SK-N-MC (cell line): Measurements from ENCODE around the gene NTRK2.

ENCODE experiments used
- DNase-seq: peaks from one replicate; pipeline ENCODE4 v3.0.0-alpha.2; 2011; ENCODE audit warnings: low read depth, low spot score
- H3K27ac ChIP-seq: fragments of 200-600 bp; sonication (generic); 2 replicates; pipeline ENCODE4 v1.5.1; 2016; ENCODE audit warnings: mixed run types
- H3K36me3 ChIP-seq: fragments of 200-600 bp; sonication (generic); 2 replicates; pipeline ENCODE4 v1.6.1; 2017; ENCODE audit warnings: antibody characterized with exemption, low read length, mixed read lengths; ENCODE audit not compliant: insufficient read depth
- H3K4me3 ChIP-seq: fragments of 200-600 bp; sonication (generic); 2 replicates; pipeline ENCODE4 v1.5.1; 2016
- H3K9ac ChIP-seq: fragments of 200-600 bp; sonication (generic); 2 replicates; pipeline ENCODE4 v1.8.0; 2017; ENCODE audit warnings: mixed run types, mixed read lengths; ENCODE audit not compliant: insufficient read length
- H3K9me3 ChIP-seq: fragments of 200-600 bp; sonication (generic); 2 replicates; pipeline ENCODE4 v1.6.1; 2017; ENCODE audit warnings: low read depth, mild to moderate bottlenecking, antibody characterized with exemption, low read length, moderate library complexity, mixed read lengths
- EZH2 ChIP-seq: fragments of 200-600 bp; sonication (generic); IDR thresholded peaks from one replicate; pipeline ENCODE4 v1.6.1; 2017; ENCODE audit warnings: antibody characterized with exemption
- FOXP2 ChIP-seq: optimal IDR thresholded peaks from 2 replicates; pipeline ENCODE3; 2011; ENCODE audit warnings: mild to moderate bottlenecking, moderate library complexity; ENCODE audit not compliant: insufficient read depth; ENCODE audit errors: extremely low read length, control extremely low read depth
- POLR2AphosphoS5 ChIP-seq: IDR thresholded peaks from 2 replicates; pipeline ENCODE4 v1.6.1; 2012; ENCODE audit warnings: mild to moderate bottlenecking, low read depth, low read length, borderline replicate concordance

NTRK2 gene

GRCh38 chr9:84966876-84967830 is 297.6 kb downstream of the NTRK2 start:
- Histone ChIP-seq H3K9me3 (no peaks in the 10 kb centered on the region), H3K4me3 (no peak overlapping the region), H3K36me3 (no peaks in the 10 kb centered on the region), H3K9ac (no peak overlapping the region), H3K27ac (no peak overlapping the region)
- no peak for DNase-seq
- TF ChIP-seq EZH2, result no peak
- no peak for TF ChIP-seq FOXP2
- TF ChIP-seq POLR2AphosphoS5, result no peak

GRCh38 chr9:84969084-84969483 is 299.6 kb downstream of the NTRK2 start:
- DNase-seq, result no peak
- Histone ChIP-seq H3K4me3 (no peak overlapping the region), H3K27ac (no peak overlapping the region), H3K9me3 (no peaks in the 10 kb centered on the region), H3K36me3 (no peaks in the 10 kb centered on the region), H3K9ac (no peak overlapping the region)
- TF ChIP-seq POLR2AphosphoS5 (no peak), FOXP2 (no peak), EZH2 (no peak)

DNA sequence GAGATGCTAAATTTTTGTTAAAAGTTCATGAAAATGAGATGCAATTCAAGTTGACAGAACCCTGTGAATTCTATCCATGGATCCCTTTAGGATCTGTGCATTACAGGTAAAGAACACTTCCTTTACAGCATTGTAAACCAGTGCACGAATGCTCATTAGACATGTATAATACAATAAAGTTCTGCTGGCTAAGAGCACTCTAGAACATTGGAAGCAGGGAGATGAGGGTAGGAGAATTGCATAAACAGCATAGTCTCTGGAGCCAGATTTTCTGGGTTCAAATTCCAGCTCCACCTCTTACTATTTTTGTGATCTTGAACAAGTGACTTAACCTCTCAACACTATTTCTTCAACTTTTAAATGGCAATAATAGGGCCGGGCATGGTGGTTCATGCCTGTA is 300.2 kb downstream of the NTRK2 start:
- H3K4me3 ChIP-seq, result no peak overlapping the region
- no peak for TF ChIP-seq EZH2
- no peak for TF ChIP-seq FOXP2
- no peak for TF ChIP-seq POLR2AphosphoS5
- H3K27ac ChIP-seq, result no peak overlapping the region
- no peaks in the 10 kb centered on the region for H3K36me3 ChIP-seq
- H3K9me3 ChIP-seq, result no peaks in the 10 kb centered on the region
- H3K9ac ChIP-seq, result no peak overlapping the region
- no peak for DNase-seq

GRCh38 chr9:84970432-84970831 is 300.9 kb downstream of the NTRK2 start:
- no peak for TF ChIP-seq EZH2
- no peak for TF ChIP-seq POLR2AphosphoS5
- no peak for TF ChIP-seq FOXP2
- H3K36me3 ChIP-seq, result no peaks in the 10 kb centered on the region
- DNase-seq, result no peak
- H3K9me3 ChIP-seq, result no peaks in the 10 kb centered on the region
- H3K4me3 ChIP-seq, result no peak overlapping the region
- H3K27ac ChIP-seq, result no peak overlapping the region
- no peak overlapping the region for H3K9ac ChIP-seq

DNA sequence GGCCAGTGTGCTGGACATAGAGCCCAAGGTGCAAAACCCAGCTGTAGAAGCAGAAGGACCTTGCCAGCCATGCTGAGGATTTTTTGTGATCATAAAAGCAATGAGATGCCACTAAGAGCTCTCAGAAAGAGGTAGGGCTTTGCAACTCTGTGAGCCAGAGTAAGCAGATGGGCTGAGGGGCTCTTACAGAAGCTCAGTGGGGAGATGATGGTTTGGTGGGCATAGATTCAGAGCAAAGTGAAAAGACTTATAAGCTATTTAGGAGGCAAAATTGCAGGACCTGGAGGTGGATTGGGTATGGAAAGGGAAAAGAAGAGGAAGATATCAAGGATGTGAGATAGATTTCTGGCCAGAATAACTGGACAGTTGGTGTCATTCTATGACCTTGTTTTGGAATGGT is 302.0 kb downstream of the NTRK2 start:
- TF ChIP-seq POLR2AphosphoS5 (no peak), EZH2 (no peak), FOXP2 (no peak)
- no peak overlapping the region for H3K27ac ChIP-seq
- H3K36me3 ChIP-seq, result no peaks in the 10 kb centered on the region
- H3K4me3 ChIP-seq, result no peak overlapping the region
- DNase-seq, result no peak
- no peaks in the 10 kb centered on the region for H3K9me3 ChIP-seq
- H3K9ac ChIP-seq, result no peak overlapping the region

DNA sequence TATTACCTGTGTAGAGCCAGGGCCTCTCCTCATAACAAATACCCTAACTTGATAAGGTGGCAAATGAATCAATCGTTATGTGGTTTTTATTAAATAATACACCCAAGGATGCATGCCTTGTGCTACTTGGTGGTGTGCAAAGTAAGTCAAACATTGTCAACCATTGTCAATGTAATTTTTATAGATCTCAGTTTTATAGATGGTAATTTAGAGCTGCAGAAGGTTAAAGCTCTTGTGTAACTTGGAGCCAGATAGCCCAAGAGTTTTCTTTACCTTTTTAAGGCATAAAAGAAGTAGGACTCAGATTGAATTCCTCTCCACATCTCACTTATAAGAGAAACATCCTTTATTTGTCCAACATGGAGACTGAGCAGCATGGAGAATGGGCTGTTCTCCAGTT is 304.7 kb downstream of the NTRK2 start:
- H3K27ac ChIP-seq, result no peak overlapping the region
- no peaks in the 10 kb centered on the region for H3K36me3 ChIP-seq
- TF ChIP-seq POLR2AphosphoS5 (no peak), EZH2 (no peak), FOXP2 (no peak)

GRCh38 chr9:84974855-84975254 is 305.3 kb downstream of the NTRK2 start:
- H3K9me3 ChIP-seq, result no peaks in the 10 kb centered on the region
- H3K27ac ChIP-seq, result no peak overlapping the region
- H3K9ac ChIP-seq, result no peak overlapping the region
- no peak for DNase-seq
- H3K36me3 ChIP-seq, result no peaks in the 10 kb centered on the region
- no peak overlapping the region for H3K4me3 ChIP-seq
- TF ChIP-seq EZH2 (no peak), FOXP2 (no peak), POLR2AphosphoS5 (no peak)

More for the DNA sequence above, 304.7 kb downstream of the NTRK2 start:
- no peak for DNase-seq
- H3K4me3 ChIP-seq, result no peak overlapping the region
- H3K9me3 ChIP-seq, result no peaks in the 10 kb centered on the region
- H3K9ac ChIP-seq, result no peak overlapping the region

- no peak for DNase-seq
- no peaks in the 10 kb centered on the region for H3K36me3 ChIP-seq
These were observed 306.4 kb downstream of the NTRK2 start for GRCh38 chr9:84975926-84976325.

More at GRCh38 chr9:84975926-84976325, 306.4 kb downstream of the NTRK2 start:
- TF ChIP-seq POLR2AphosphoS5 (no peak), FOXP2 (no peak), EZH2 (no peak)
- Histone ChIP-seq H3K4me3 (no peak overlapping the region), H3K9ac (no peak overlapping the region), H3K9me3 (no peaks in the 10 kb centered on the region), H3K27ac (no peak overlapping the region)
